Measurements from ENCODE around the gene CACNA2D3. TPM values are rescaled to one million over a fixed set of nuclear protein-coding genes. Genes with fewer than 3 reads are reported as not detected.

CACNA2D3 gene
- total RNA-seq, 1 experiment from 2014 or later: not detected

DNA sequence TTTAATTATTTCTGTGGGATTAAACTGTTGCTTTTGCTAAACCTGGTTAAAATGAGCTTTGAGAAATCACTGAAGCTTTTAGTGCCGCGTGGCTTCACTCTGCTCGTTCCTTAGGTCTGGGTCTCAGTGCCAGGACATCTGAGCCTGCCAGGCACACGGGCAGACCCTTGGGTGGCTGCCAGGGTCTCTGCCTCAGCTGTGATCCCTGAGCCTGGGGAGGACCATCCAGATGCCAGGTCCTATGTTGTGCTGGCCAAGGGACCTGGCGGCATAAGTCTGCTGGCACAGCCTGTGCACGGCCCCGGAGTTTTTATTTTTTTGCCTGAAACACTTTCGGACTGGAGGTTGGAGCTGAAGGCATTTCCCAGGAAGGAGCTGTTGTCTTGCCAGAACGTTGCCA is 477.4 kb downstream of the CACNA2D3 start:
- no peak for ATAC-seq
- Histone ChIP-seq H3K4me1 (ENCODE audit: insufficient read depth, low read length) (no peaks in the 10 kb centered on the region), H4K20me1 (ENCODE audit: low read length) (no peaks in the 10 kb centered on the region), H3K79me2 (ENCODE audit: low read length) (no peaks in the 10 kb centered on the region), H2AFZ (ENCODE audit: low read length) (no peak overlapping the region), H3K36me3 (ENCODE audit: low read depth, low read length) (no peaks in the 10 kb centered on the region), H3K27me3 (ENCODE audit: low read length) (peaks cover 56% of the 10 kb centered on the region), H3K9me2 (replicated peaks; ENCODE audit: low read length) (no peaks in the 10 kb centered on the region), H3K4me2 (ENCODE audit: low read length) (no peak overlapping the region), H3K27ac (ENCODE audit: low read length) (no peak overlapping the region), H3K9ac (ENCODE audit: low read length) (no peak overlapping the region), H3K4me3 (ENCODE audit: low read length) (no peak overlapping the region), H3K9me3 (ENCODE audit: low read length) (0 out of 2 replicates have a peak, but pooled peaks cover 3% of the 10 kb centered on the region), H3F3A (ENCODE audit: low read length, unreplicated experiment) (no peaks in the 10 kb centered on the region)
- intact Hi-C loops (cut with micrococcal nuclease): no loop called here
- BruUV-seq (replicated peaks): no TSS peak
- ChIA-PET CTCF (no interaction called here), POLR2A (ENCODE audit: unreplicated experiment) (no interaction called here)
- no peak for DNase-seq
- no peak for TF ChIP-seq EZH2phosphoT487 (IDR thresholded peaks at IDR 0.05; ENCODE audit: borderline replicate concordance, low read length)
- no peak for TF ChIP-seq EZH2 (IDR thresholded peaks at IDR 0.05; ENCODE audit: low read length, unreplicated experiment)
- TF ChIP-seq, protein P1, sequence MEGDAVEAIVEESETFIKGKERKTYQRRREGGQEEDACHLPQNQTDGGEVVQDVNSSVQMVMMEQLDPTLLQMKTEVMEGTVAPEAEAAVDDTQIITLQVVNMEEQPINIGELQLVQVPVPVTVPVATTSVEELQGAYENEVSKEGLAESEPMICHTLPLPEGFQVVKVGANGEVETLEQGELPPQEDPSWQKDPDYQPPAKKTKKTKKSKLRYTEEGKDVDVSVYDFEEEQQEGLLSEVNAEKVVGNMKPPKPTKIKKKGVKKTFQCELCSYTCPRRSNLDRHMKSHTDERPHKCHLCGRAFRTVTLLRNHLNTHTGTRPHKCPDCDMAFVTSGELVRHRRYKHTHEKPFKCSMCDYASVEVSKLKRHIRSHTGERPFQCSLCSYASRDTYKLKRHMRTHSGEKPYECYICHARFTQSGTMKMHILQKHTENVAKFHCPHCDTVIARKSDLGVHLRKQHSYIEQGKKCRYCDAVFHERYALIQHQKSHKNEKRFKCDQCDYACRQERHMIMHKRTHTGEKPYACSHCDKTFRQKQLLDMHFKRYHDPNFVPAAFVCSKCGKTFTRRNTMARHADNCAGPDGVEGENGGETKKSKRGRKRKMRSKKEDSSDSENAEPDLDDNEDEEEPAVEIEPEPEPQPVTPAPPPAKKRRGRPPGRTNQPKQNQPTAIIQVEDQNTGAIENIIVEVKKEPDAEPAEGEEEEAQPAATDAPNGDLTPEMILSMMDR (conservative IDR thresholded peaks at IDR 0.05; ENCODE audit: low read depth, low read length): no peak

DNA sequence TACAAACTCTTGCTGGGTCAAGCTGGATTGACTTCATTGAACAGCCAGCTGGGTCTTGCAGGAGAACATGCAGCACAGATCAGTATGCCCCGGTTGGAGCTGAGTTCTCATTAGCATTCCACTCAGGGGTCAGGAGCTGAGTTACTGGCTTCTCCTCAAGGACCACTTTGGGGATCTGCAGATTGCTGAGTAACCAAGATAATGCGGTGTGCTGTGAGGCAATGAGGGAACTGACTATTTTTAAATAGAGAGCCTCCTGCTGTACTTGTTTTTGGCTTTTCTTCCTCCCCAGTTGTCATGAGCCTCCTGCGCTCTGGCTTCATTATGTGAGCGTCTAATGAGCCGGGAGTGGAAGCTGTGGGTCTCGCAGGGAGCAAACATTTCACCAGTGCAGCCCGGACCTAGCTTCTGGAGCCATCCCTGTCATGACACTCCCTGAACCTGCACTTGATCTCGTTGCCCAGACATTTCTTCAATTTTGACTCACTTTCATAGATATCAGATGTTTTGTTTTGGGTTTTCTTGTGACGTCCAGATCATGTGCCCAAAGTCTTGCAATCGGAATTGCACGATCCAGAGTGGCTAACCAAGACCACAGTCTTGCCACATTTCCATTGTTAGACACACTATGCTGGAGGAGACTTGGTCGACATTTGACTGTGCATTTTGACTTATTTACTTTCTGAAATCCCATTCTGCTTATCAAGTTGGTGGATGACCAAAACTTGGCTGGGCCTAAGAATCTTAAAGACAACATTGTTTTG is 478.3 kb downstream of the CACNA2D3 start:
- no peak overlapping the region for H2AFZ ChIP-seq (ENCODE audit: low read length)
- intact Hi-C loops (cut with micrococcal nuclease): no loop called here
- no peaks in the 10 kb centered on the region for H3K9me2 ChIP-seq (replicated peaks; ENCODE audit: low read length)
- H3K9me3 ChIP-seq (ENCODE audit: low read length): 0 out of 2 replicates have a peak, but pooled peaks cover 3% of the 10 kb centered on the region
- H3K36me3 ChIP-seq (ENCODE audit: low read depth, low read length): no peaks in the 10 kb centered on the region
- no peaks in the 10 kb centered on the region for H3F3A ChIP-seq (ENCODE audit: low read length, unreplicated experiment)
- H3K79me2 ChIP-seq (ENCODE audit: low read length): no peaks in the 10 kb centered on the region
- no peaks in the 10 kb centered on the region for H4K20me1 ChIP-seq (ENCODE audit: low read length)
- ChIA-PET CTCF (no interaction called here), POLR2A (ENCODE audit: unreplicated experiment) (no interaction called here)
- peaks cover 56% of the 10 kb centered on the region for H3K27me3 ChIP-seq (ENCODE audit: low read length)
- ATAC-seq (no peak), DNase-seq (no peak)
- no peak overlapping the region for H3K27ac ChIP-seq (ENCODE audit: low read length)
- BruUV-seq (replicated peaks): no TSS peak
- H3K4me1 ChIP-seq (ENCODE audit: insufficient read depth, low read length): no peaks in the 10 kb centered on the region
- H3K4me2 ChIP-seq (ENCODE audit: low read length): no peak overlapping the region
- no peak overlapping the region for H3K9ac ChIP-seq (ENCODE audit: low read length)
- no peak overlapping the region for H3K4me3 ChIP-seq (ENCODE audit: low read length)
- no peak for TF ChIP-seq EZH2phosphoT487 (IDR thresholded peaks at IDR 0.05; ENCODE audit: borderline replicate concordance, low read length)
- no peak for TF ChIP-seq EZH2 (IDR thresholded peaks at IDR 0.05; ENCODE audit: low read length, unreplicated experiment)
- TF ChIP-seq, protein P1 (conservative IDR thresholded peaks at IDR 0.05; ENCODE audit: low read depth, low read length): no peak

DNA sequence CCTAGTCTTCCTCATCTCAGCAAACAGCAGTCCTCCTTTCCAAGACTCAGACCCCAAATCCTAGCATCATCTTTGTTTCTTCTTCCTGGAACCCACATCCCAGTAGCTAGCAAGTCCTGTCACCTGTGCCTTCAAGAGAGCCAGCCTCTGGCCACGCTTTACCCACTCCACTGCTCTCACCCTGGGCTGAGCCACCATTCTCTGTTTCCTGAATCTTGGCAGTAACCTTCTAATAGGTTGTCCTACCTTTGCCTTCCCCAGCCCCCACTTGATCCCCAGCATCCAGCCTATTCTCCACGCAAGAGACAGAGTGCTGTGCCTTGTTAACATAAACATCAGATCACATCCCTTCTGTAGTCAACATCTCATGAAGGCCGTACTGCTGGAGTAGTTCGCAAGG is 482.1 kb downstream of the CACNA2D3 start:
- Histone ChIP-seq H2AFZ (ENCODE audit: low read length) (no peak overlapping the region), H3K27me3 (ENCODE audit: low read length) (peaks cover 48% of the 10 kb centered on the region), H3K36me3 (ENCODE audit: low read depth, low read length) (no peaks in the 10 kb centered on the region), H3K27ac (ENCODE audit: low read length) (no peak overlapping the region), H3K4me1 (ENCODE audit: insufficient read depth, low read length) (no peaks in the 10 kb centered on the region), H3K9ac (ENCODE audit: low read length) (no peak overlapping the region), H3K9me2 (replicated peaks; ENCODE audit: low read length) (no peaks in the 10 kb centered on the region), H3K4me3 (ENCODE audit: low read length) (no peak overlapping the region), H4K20me1 (ENCODE audit: low read length) (no peaks in the 10 kb centered on the region), H3K9me3 (ENCODE audit: low read length) (0 out of 2 replicates have a peak, but pooled peaks cover 3% of the 10 kb centered on the region), H3K79me2 (ENCODE audit: low read length) (no peaks in the 10 kb centered on the region), H3K4me2 (ENCODE audit: low read length) (no peak overlapping the region), H3F3A (ENCODE audit: low read length, unreplicated experiment) (no peaks in the 10 kb centered on the region)
- BruUV-seq (replicated peaks): no TSS peak
- intact Hi-C loops (cut with micrococcal nuclease): no loop called here
- TF ChIP-seq EZH2phosphoT487 (IDR thresholded peaks at IDR 0.05; ENCODE audit: borderline replicate concordance, low read length) (no peak), EZH2 (IDR thresholded peaks at IDR 0.05; ENCODE audit: low read length, unreplicated experiment) (no peak)
- TF ChIP-seq, protein P1 (conservative IDR thresholded peaks at IDR 0.05; ENCODE audit: low read depth, low read length): no peak
- ATAC-seq (no peak), DNase-seq (no peak)
- POLR2A ChIA-PET (ENCODE audit: unreplicated experiment): no interaction called here
- CTCF ChIA-PET: no interaction called here
